ENCODE data around the gene DOK7. TPM values are rescaled to one million over a fixed set of nuclear protein-coding genes. Genes with fewer than 3 reads are reported as not detected.

The DOK7 gene
- total and polyA plus RNA-seq, 2 donors (not counting 1 experiment from before 2014, with no cell fraction given) = 0.17 TPM; not detected in 1

GRCh38 chr4:3431446-3431993, 31.6 kb upstream of the DOK7 start:
- no peaks in the 10 kb centered on the region for H3K36me3 ChIP-seq (ENCODE audit: control insufficient read depth, insufficient read depth, low read length)
- H3K27ac ChIP-seq (ENCODE audit: insufficient read depth, low read length) = no peak overlapping the region

GRCh38 chr4:3432381-3432790, 30.7 kb upstream of the DOK7 start:
- Histone ChIP-seq H3K27me3 (ENCODE audit: control insufficient read depth, insufficient read depth, low read length) (no peaks in the 10 kb centered on the region), H3K4me2 (ENCODE audit: extremely low read depth, insufficient read depth, low read length) (no peak overlapping the region), H2AFZ (ENCODE audit: low read length) (no peak overlapping the region), H3K27ac (ENCODE audit: insufficient read depth, low read length) (no peak overlapping the region), H4K20me1 (ENCODE audit: control insufficient read depth, extremely low read depth, insufficient read depth, low read length) (no peaks in the 10 kb centered on the region), H3K4me1 (ENCODE audit: control insufficient read depth, extremely low read depth, insufficient read depth, low read length) (no peaks in the 10 kb centered on the region), H3K79me2 (ENCODE audit: control insufficient read depth, insufficient read depth, low read length) (no peaks in the 10 kb centered on the region), H3K9me3 (ENCODE audit: control insufficient read depth, insufficient read depth, low read depth, low read length) (no peaks in the 10 kb centered on the region), H3K9ac (ENCODE audit: insufficient read depth, low read length) (no peak overlapping the region), H3K36me3 (ENCODE audit: control insufficient read depth, insufficient read depth, low read length) (no peaks in the 10 kb centered on the region), H3K4me3 (replicated peaks in 1 of 4; ENCODE audit: control extremely low read depth in 1 of 4, insufficient read depth in 1 of 4, low read depth in 3 of 4, low read length in 4 of 4) (no peak overlapping the region)
- TF ChIP-seq EZH2 (IDR thresholded peaks at IDR 0.05; ENCODE audit: low read length, missing control alignments) (no peak), CTCF (conservative IDR thresholded peaks at IDR 0.05 in 1 of 2, IDR thresholded peaks at IDR 0.05 in 1 of 2; ENCODE audit: low read depth in 1 of 2, low read length in 2 of 2) (no peak)
- DNase-seq (ENCODE audit: low read depth in 2 of 2) = no peak

More at GRCh38 chr4:3431446-3431993, 31.6 kb upstream of the DOK7 start:
- Histone ChIP-seq H3K79me2 (ENCODE audit: control insufficient read depth, insufficient read depth, low read length) (no peaks in the 10 kb centered on the region), H3K4me1 (ENCODE audit: control insufficient read depth, extremely low read depth, insufficient read depth, low read length) (no peaks in the 10 kb centered on the region), H2AFZ (ENCODE audit: low read length) (no peak overlapping the region), H3K27me3 (ENCODE audit: control insufficient read depth, insufficient read depth, low read length) (no peaks in the 10 kb centered on the region), H4K20me1 (ENCODE audit: control insufficient read depth, extremely low read depth, insufficient read depth, low read length) (no peaks in the 10 kb centered on the region), H3K4me2 (ENCODE audit: extremely low read depth, insufficient read depth, low read length) (no peak overlapping the region), H3K9ac (ENCODE audit: insufficient read depth, low read length) (no peak overlapping the region), H3K9me3 (ENCODE audit: control insufficient read depth, insufficient read depth, low read depth, low read length) (no peaks in the 10 kb centered on the region), H3K4me3 (replicated peaks in 1 of 4; ENCODE audit: control extremely low read depth in 1 of 4, insufficient read depth in 1 of 4, low read depth in 3 of 4, low read length in 4 of 4) (no peak overlapping the region)
- TF ChIP-seq EZH2 (IDR thresholded peaks at IDR 0.05; ENCODE audit: low read length, missing control alignments) = no peak
- no peak for TF ChIP-seq CTCF (conservative IDR thresholded peaks at IDR 0.05 in 1 of 2, IDR thresholded peaks at IDR 0.05 in 1 of 2; ENCODE audit: low read depth in 1 of 2, low read length in 2 of 2)
- no peak for DNase-seq (ENCODE audit: low read depth in 2 of 2)

GRCh38 chr4:3433138-3433869, 29.8 kb upstream of the DOK7 start:
- no peak overlapping the region for H3K4me2 ChIP-seq (ENCODE audit: extremely low read depth, insufficient read depth, low read length)

More at GRCh38 chr4:3433138-3433869, 29.8 kb upstream of the DOK7 start:
- Histone ChIP-seq H3K9ac (ENCODE audit: insufficient read depth, low read length) (no peak overlapping the region), H3K4me3 (replicated peaks in 1 of 4; ENCODE audit: control extremely low read depth in 1 of 4, insufficient read depth in 1 of 4, low read depth in 3 of 4, low read length in 4 of 4) (no peak overlapping the region), H4K20me1 (ENCODE audit: control insufficient read depth, extremely low read depth, insufficient read depth, low read length) (no peaks in the 10 kb centered on the region), H3K9me3 (ENCODE audit: control insufficient read depth, insufficient read depth, low read depth, low read length) (no peaks in the 10 kb centered on the region), H3K4me1 (ENCODE audit: control insufficient read depth, extremely low read depth, insufficient read depth, low read length) (no peaks in the 10 kb centered on the region), H3K36me3 (ENCODE audit: control insufficient read depth, insufficient read depth, low read length) (no peaks in the 10 kb centered on the region), H2AFZ (ENCODE audit: low read length) (no peak overlapping the region), H3K79me2 (ENCODE audit: control insufficient read depth, insufficient read depth, low read length) (no peaks in the 10 kb centered on the region), H3K27me3 (ENCODE audit: control insufficient read depth, insufficient read depth, low read length) (no peaks in the 10 kb centered on the region), H3K27ac (ENCODE audit: insufficient read depth, low read length) (no peak overlapping the region)
- no peak for TF ChIP-seq CTCF (conservative IDR thresholded peaks at IDR 0.05 in 1 of 2, IDR thresholded peaks at IDR 0.05 in 1 of 2; ENCODE audit: low read depth in 1 of 2, low read length in 2 of 2)
- TF ChIP-seq EZH2 (IDR thresholded peaks at IDR 0.05; ENCODE audit: low read length, missing control alignments) = no peak
- no peak for DNase-seq (ENCODE audit: low read depth in 2 of 2)

All from fibroblast of lung (primary cell).